Endothelial cell of umbilical vein (primary cell): ENCODE data around the gene CFAP46. TPM values are rescaled to one million over a fixed set of nuclear protein-coding genes. Genes with fewer than 3 reads are reported as not detected.

Experiments
- BruUV-seq: library from RNA; stranded (reverse); fragments of 400-500 nt; replicated peaks from 2 replicates; lab custom pipeline; 2021; lab: Mats Ljungman, UMichigan
- CTCF ChIA-PET: fragments of 300-600, 350-600 bp; sonication (Branson Sonifier 250); formaldehyde crosslinking; loops from one replicate; lab custom pipeline; 2021; ENCODE audit warnings: antibody characterized with exemption, inconsistent platforms; lab: Charles Lee
- POLR2A ChIA-PET: fragments of 300-600, 350-600 bp; sonication (Branson Sonifier 250); formaldehyde crosslinking; loops from one replicate; lab custom pipeline; 2021; ENCODE audit warnings: antibody characterized with exemption, inconsistent platforms; lab: Charles Lee
- DNase-seq: peaks from one replicate; pipeline ENCODE4 v3.0.0-alpha.2; 2011; ENCODE audit warnings: low read depth, low spot score
- FAIRE-seq: peaks from 2 replicates; lab custom pipeline; 2011; peaks lifted over from hg19 to GRCh38; lab: Jason Lieb, UNC
- H2AFZ ChIP-seq: 2 replicates; pipeline ENCODE4 v1.6.0; 2012; ENCODE audit warnings: low read depth, low read length, control low read depth, inconsistent platforms
- H3K27ac ChIP-seq: 2 replicates; pipeline ENCODE4 v1.5.1; 2011; ENCODE audit warnings: low read depth, mild to moderate bottlenecking, control low read depth, low read length, moderate library complexity; ENCODE audit not compliant: insufficient read depth
- H3K27me3 ChIP-seq, 2 experiments: 2 replicates each; pipeline versions ENCODE4 v1.6.0 to v1.6.1; 2011; ENCODE audit warnings: low read length in 2 of 2, mixed read lengths in 1 of 2; ENCODE audit not compliant: control insufficient read depth in 2 of 2, insufficient read depth in 2 of 2
- H3K36me3 ChIP-seq, 2 experiments: 2 replicates in 1 of 2; 3 replicates in 1 of 2; pipeline ENCODE4 v1.5.1; 2011; ENCODE audit warnings: low read length in 2 of 2, mild to moderate bottlenecking in 1 of 2, moderate library complexity in 1 of 2; ENCODE audit not compliant: control insufficient read depth in 2 of 2, insufficient read depth in 2 of 2; ENCODE audit errors: extremely low read depth in 1 of 2
- H3K4me1 ChIP-seq: 3 replicates; pipeline ENCODE4 v1.5.1; 2011; ENCODE audit warnings: mild to moderate bottlenecking, low read length; ENCODE audit not compliant: control insufficient read depth, insufficient read depth; ENCODE audit errors: extremely low read depth
- H3K4me2 ChIP-seq: 2 replicates; pipeline ENCODE4 v1.6.1; 2011; ENCODE audit warnings: low read length, control low read depth, mixed read lengths; ENCODE audit not compliant: insufficient read depth
- H3K4me3 ChIP-seq, 3 experiments: fragments of 200-600 bp in 1 of 3; sonication (generic), shearing (Covaris generic) in 1 of 3; replicated peaks in 1 of 3; 2 replicates each; pipeline ENCODE4 v1.5.1; 2011 to 2016; ENCODE audit warnings: control low read depth in 3 of 3, low read length in 3 of 3, mild to moderate bottlenecking in 2 of 3, inconsistent platforms in 1 of 3, low read depth in 1 of 3, moderate library complexity in 1 of 3; ENCODE audit not compliant: insufficient read depth in 1 of 3
- H3K79me2 ChIP-seq: 2 replicates; pipeline ENCODE4 v1.6.0; 2012; ENCODE audit warnings: low read length, inconsistent platforms; ENCODE audit not compliant: control insufficient read depth, insufficient read depth
- H3K9ac ChIP-seq: replicated peaks from 2 replicates; pipeline ENCODE3; 2011; ENCODE audit warnings: low read length, control low read depth; ENCODE audit not compliant: insufficient read depth; ENCODE audit errors: extremely low read depth
- H3K9me1 ChIP-seq: replicated peaks from 3 replicates; pipeline ENCODE4 v1.6.0; 2011; ENCODE audit warnings: mild to moderate bottlenecking, low read length; ENCODE audit not compliant: control insufficient read depth, insufficient read depth; ENCODE audit errors: extremely low read depth
- H3K9me3 ChIP-seq: replicated peaks from 2 replicates; pipeline ENCODE4 v1.5.1; 2012; ENCODE audit warnings: low read length, inconsistent platforms; ENCODE audit not compliant: control insufficient read depth, insufficient read depth
- H4K20me1 ChIP-seq: replicated peaks from 2 replicates; pipeline ENCODE3; 2011; ENCODE audit warnings: mild to moderate bottlenecking, low read length; ENCODE audit not compliant: control insufficient read depth, insufficient read depth; ENCODE audit errors: extremely low read depth
- EZH2 ChIP-seq: IDR thresholded peaks from 2 replicates; pipeline ENCODE4 v1.6.1; 2012; ENCODE audit warnings: borderline replicate concordance, low read depth, mild to moderate bottlenecking, moderate library complexity, low read length, inconsistent platforms; ENCODE audit not compliant: severe bottlenecking
- FOS ChIP-seq: IDR thresholded peaks from 2 replicates; pipeline ENCODE4 v1.6.1; 2011; ENCODE audit warnings: mild to moderate bottlenecking, low read length, moderate library complexity, borderline replicate concordance; ENCODE audit not compliant: insufficient read depth
- GATA2 ChIP-seq: IDR thresholded peaks from 2 replicates; pipeline ENCODE4 v1.7.0; 2011; ENCODE audit warnings: low read depth, mild to moderate bottlenecking, moderate library complexity, mixed read lengths, low read length; ENCODE audit not compliant: insufficient read length, insufficient read depth
- JUN ChIP-seq: IDR thresholded peaks from 2 replicates; pipeline ENCODE4 v1.6.1; 2011; ENCODE audit warnings: borderline replicate concordance, low read depth; ENCODE audit not compliant: insufficient read length, insufficient read depth
- MYC ChIP-seq: IDR thresholded peaks from one replicate; pipeline ENCODE4 v1.6.1; 2011; ENCODE audit warnings: mild to moderate bottlenecking, low read depth, low read length
- POLR2A ChIP-seq: IDR thresholded peaks from 2 replicates; pipeline ENCODE4 v1.6.1; 2012; ENCODE audit warnings: low read depth, mild to moderate bottlenecking, control low read depth, low read length
- POLR2AphosphoS5 ChIP-seq: IDR thresholded peaks from 2 replicates; pipeline ENCODE4 v1.6.1; 2012; ENCODE audit warnings: low read depth, mild to moderate bottlenecking, control low read depth, low read length, moderate library complexity; ENCODE audit not compliant: insufficient read depth
- dilution Hi-C: fragments of 300-500 bp; cut with MboI; formaldehyde crosslinking; loops from one replicate; pipeline ENCODE4 v1.15.0; 2019; ENCODE audit warnings: low sequenced_read_pairs; ENCODE audit not compliant: extremely low pct_ligation_motif_present
- intact Hi-C: fragments of 100-400 bp; cut with micrococcal nuclease; formaldehyde crosslinking; loops from one replicate; pipeline ENCODE4 v1.10.0; 2022
- polyA plus RNA-seq, 4 experiments: library from polyadenylated mRNA; depleted of rRNA in 3 of 4; stranded (reverse) in 3 of 4; unstranded in 1 of 4; fragments of >200 nt; gene quantifications; 2 replicates each; pipeline versions ENCODE4 v1.2.1 to v1.2.3, GENCODE V29; 2011 to 2012; ENCODE audit warnings: missing spikeins in 1 of 4
- total RNA-seq: library from RNA; stranded (reverse); gene quantifications from 2 replicates; pipeline ENCODE4 v1.2.3, GENCODE V29; 2021
- TF ChIP-seq, protein P1 (sequence below): IDR thresholded peaks from 2 replicates; pipeline ENCODE4 v1.6.1; 2011; ENCODE audit not compliant: insufficient read depth, insufficient read length
- TF ChIP-seq, protein P2 (sequence below), 2 donors: IDR thresholded peaks; 1 replicate in 1 of 2; 2 replicates in 1 of 2; pipeline ENCODE4 v1.5.1; 2011; ENCODE audit warnings: low read length in 2 of 2, mild to moderate bottlenecking in 2 of 2, moderate library complexity in 2 of 2, control low read depth in 1 of 2, inconsistent platforms in 1 of 2, low read depth in 1 of 2; ENCODE audit not compliant: insufficient read depth in 1 of 2; ENCODE audit errors: extremely low read depth in 1 of 2

Gene CFAP46
- total and polyA plus RNA-seq, 2 donors (not counting 3 experiments of a cell fraction or from before 2014, with no cell fraction given), result 0.75 to 0.98 TPM

DNA sequence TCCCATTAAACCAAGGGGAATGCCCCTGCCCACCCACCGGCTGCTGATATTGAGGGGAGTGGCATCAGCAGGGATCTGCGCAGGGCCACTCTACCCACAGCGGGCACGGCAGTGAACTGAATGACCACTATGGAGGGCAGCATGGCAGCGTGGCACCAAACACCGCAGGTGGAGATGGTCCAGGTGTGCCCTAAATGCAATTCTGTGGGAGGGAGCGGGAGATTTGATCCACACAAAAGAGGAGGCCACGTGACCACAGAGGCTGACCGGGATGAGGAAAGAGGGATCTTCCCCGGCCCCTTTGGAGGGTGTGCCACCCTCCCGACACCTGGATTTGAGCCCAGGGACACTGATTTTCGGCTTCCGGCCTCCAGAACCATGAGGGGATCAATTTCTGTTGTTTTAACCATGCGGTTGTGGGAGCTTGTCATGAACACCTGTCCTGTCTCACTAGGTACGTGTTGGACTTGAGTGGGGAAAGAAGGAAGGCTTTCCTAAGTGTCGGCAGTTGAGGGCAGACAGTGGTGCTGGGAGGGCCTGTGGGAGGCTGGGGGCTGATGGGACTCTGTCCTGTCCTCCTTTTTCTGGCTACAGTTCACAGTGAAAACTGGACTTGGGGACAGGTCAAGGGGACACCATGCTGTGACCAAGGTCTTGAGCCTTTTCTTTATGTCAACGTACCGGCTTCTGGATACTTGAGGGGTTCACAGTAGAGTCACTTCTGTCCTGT lies 66.1 kb downstream of the CFAP46 start:
- no TSS peak for BruUV-seq
- POLR2A ChIA-PET, result no interaction called here
- no peak for FAIRE-seq
- TF ChIP-seq POLR2A (no peak), FOS (no peak), JUN (no peak), MYC (no peak)
- H3K9ac ChIP-seq, result no peak overlapping the region
- dilution Hi-C loops, result no loop called here
- no peaks in the 10 kb centered on the region for H3K79me2 ChIP-seq
- H2AFZ ChIP-seq, result no peak overlapping the region
- CTCF ChIA-PET, result no interaction called here
- no peaks in the 10 kb centered on the region for H3K4me1 ChIP-seq
- no peaks in the 10 kb centered on the region for H3K9me3 ChIP-seq
- no peaks in the 10 kb centered on the region for H4K20me1 ChIP-seq
- no peaks in the 10 kb centered on the region for H3K36me3 ChIP-seq
- DNase-seq, result no peak
- H3K27me3 ChIP-seq, result no peaks in the 10 kb centered on the region
- H3K4me2 ChIP-seq, result no peak overlapping the region
- intact Hi-C loops, result no loop called here
- H3K4me3 ChIP-seq, result no peak overlapping the region
- no peak overlapping the region for H3K27ac ChIP-seq
- H3K9me1 ChIP-seq, result no peaks in the 10 kb centered on the region

DNA sequence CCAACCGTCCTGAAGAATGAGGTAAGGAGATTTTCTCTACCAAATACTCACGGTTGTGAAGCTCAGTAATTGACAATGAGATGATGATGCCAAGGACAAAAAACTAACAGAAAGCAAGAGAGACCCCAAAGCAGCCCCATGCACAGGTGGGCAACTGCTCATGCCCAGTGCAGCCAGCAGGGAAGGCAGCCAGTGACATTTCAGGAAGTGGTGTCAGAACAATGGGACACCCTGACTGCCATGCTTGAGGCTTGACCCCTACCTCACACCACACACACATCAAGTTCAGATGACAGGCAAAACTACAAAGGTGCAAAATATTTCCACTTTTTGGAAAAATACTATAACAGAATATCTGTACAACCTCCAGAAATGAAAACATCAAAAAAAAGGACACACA lies 66.9 kb downstream of the CFAP46 start:
- dilution Hi-C loops, result no loop called here
- H3K9ac ChIP-seq, result no peak overlapping the region
- H3K79me2 ChIP-seq, result no peaks in the 10 kb centered on the region
- H3K9me1 ChIP-seq, result no peaks in the 10 kb centered on the region
- H2AFZ ChIP-seq, result no peak overlapping the region
- no peaks in the 10 kb centered on the region for H3K27me3 ChIP-seq
- TF ChIP-seq GATA2 (no peak), MYC (no peak), POLR2A (no peak), FOS (no peak), EZH2 (no peak), JUN (no peak), POLR2AphosphoS5 (no peak)
- TF ChIP-seq, protein P1, sequence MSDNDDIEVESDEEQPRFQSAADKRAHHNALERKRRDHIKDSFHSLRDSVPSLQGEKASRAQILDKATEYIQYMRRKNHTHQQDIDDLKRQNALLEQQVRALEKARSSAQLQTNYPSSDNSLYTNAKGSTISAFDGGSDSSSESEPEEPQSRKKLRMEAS, result no peak
- TF ChIP-seq, protein P2, sequence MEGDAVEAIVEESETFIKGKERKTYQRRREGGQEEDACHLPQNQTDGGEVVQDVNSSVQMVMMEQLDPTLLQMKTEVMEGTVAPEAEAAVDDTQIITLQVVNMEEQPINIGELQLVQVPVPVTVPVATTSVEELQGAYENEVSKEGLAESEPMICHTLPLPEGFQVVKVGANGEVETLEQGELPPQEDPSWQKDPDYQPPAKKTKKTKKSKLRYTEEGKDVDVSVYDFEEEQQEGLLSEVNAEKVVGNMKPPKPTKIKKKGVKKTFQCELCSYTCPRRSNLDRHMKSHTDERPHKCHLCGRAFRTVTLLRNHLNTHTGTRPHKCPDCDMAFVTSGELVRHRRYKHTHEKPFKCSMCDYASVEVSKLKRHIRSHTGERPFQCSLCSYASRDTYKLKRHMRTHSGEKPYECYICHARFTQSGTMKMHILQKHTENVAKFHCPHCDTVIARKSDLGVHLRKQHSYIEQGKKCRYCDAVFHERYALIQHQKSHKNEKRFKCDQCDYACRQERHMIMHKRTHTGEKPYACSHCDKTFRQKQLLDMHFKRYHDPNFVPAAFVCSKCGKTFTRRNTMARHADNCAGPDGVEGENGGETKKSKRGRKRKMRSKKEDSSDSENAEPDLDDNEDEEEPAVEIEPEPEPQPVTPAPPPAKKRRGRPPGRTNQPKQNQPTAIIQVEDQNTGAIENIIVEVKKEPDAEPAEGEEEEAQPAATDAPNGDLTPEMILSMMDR (IDR thresholded peaks at IDR 0.05; ENCODE audit: extremely low read depth in 1 of 2, insufficient read depth in 1 of 2, low read depth in 1 of 2, low read length in 2 of 2), result no peak
- no peaks in the 10 kb centered on the region for H3K9me3 ChIP-seq
- no TSS peak for BruUV-seq
- H3K36me3 ChIP-seq, result no peaks in the 10 kb centered on the region
- ChIA-PET POLR2A (no interaction called here), CTCF (no interaction called here)
- H3K4me1 ChIP-seq, result no peaks in the 10 kb centered on the region
- intact Hi-C loops, result no loop called here
- H4K20me1 ChIP-seq, result no peaks in the 10 kb centered on the region
- no peak overlapping the region for H3K4me2 ChIP-seq
- DNase-seq, result no peak
- H3K27ac ChIP-seq, result no peak overlapping the region
- no peak for FAIRE-seq
- no peak overlapping the region for H3K4me3 ChIP-seq
